SK-N-SH (cell line): ENCODE results near the gene UFC1. TPM values are rescaled to one million over a fixed set of nuclear protein-coding genes. Genes with fewer than 3 reads are reported as not detected.

Experiments used
- CTCF ChIP-seq: fragments of 200-600 bp; sonication (generic); IDR thresholded peaks from 2 replicates; pipeline ENCODE4 v1.6.1; 2017; ENCODE audit warnings: antibody characterized with exemption, mild to moderate bottlenecking, moderate library complexity
- ELF1 ChIP-seq: IDR thresholded peaks from 2 replicates; pipeline ENCODE4 v1.4.0; 2012
- EP300 ChIP-seq, 2 experiments: IDR thresholded peaks; 2 replicates each; pipeline versions ENCODE4 v1.4.0 to v1.6.1; 2012; ENCODE audit warnings: borderline replicate concordance in 1 of 2, low read depth in 1 of 2, low read length in 1 of 2
- EZH2phosphoT487 ChIP-seq: fragments of 200-600 bp; sonication (generic); IDR thresholded peaks from 2 replicates; pipeline ENCODE4 v1.6.1; 2017; ENCODE audit warnings: low read depth, mixed run types, mild to moderate bottlenecking, antibody characterized with exemption, moderate library complexity, borderline replicate concordance
- FOXJ3 ChIP-seq: sonication (generic); formaldehyde crosslinking; IDR thresholded peaks from 2 replicates; pipeline ENCODE4 v1.5.1; 2020; ENCODE audit warnings: mild to moderate bottlenecking, missing genetic modification reagents
- FOXM1 ChIP-seq: IDR thresholded peaks from 2 replicates; pipeline ENCODE4 v1.4.0; 2012; ENCODE audit warnings: low read depth, mild to moderate bottlenecking
- GATA2 ChIP-seq: sonication (generic); formaldehyde crosslinking; IDR thresholded peaks from 2 replicates; pipeline ENCODE4 v1.5.0; 2020; ENCODE audit warnings: mild to moderate bottlenecking, missing genetic modification reagents
- IRF3 ChIP-seq: fragments of 150-350 bp; IDR thresholded peaks from 2 replicates; pipeline ENCODE4 v1.6.1; 2016; ENCODE audit warnings: mild to moderate bottlenecking, low read depth, low read length
- MEF2A ChIP-seq: IDR thresholded peaks from 2 replicates; pipeline ENCODE4 v1.4.0; 2012; ENCODE audit warnings: low read depth, borderline replicate concordance
- MXI1 ChIP-seq: IDR thresholded peaks from 2 replicates; pipeline ENCODE4 v1.6.1; 2012; ENCODE audit warnings: mild to moderate bottlenecking, low read depth, low read length, improper control_type of control experiment
- NFIC ChIP-seq: IDR thresholded peaks from 2 replicates; pipeline ENCODE4 v1.4.0; 2012; ENCODE audit warnings: borderline replicate concordance
- NRF1 ChIP-seq: IDR thresholded peaks from 2 replicates; pipeline ENCODE4 v1.6.1; 2012; ENCODE audit warnings: low read depth, mild to moderate bottlenecking, low read length
- PBX3 ChIP-seq: IDR thresholded peaks from 2 replicates; pipeline ENCODE4; 2012
- RCOR1 ChIP-seq: fragments of 150-350 bp; IDR thresholded peaks from 2 replicates; pipeline ENCODE4 v1.6.1; 2017; ENCODE audit warnings: antibody characterized with exemption, low read length
- REST ChIP-seq: IDR thresholded peaks from 2 replicates; pipeline ENCODE4 v1.6.1; 2012; ENCODE audit warnings: mild to moderate bottlenecking, low read depth, low read length, moderate library complexity
- RFX5 ChIP-seq: IDR thresholded peaks from 2 replicates; pipeline ENCODE4 v1.6.1; 2012; ENCODE audit warnings: mild to moderate bottlenecking, improper control_type of control experiment, low read length
- RXRA ChIP-seq: IDR thresholded peaks from 2 replicates; pipeline ENCODE4 v1.4.0; 2012; ENCODE audit warnings: low read depth, mild to moderate bottlenecking, borderline replicate concordance
- SIN3A ChIP-seq: IDR thresholded peaks from 2 replicates; pipeline ENCODE4 v1.6.1; 2012; ENCODE audit warnings: low read depth, mild to moderate bottlenecking, low read length, moderate library complexity, borderline replicate concordance
- TCF12 ChIP-seq: IDR thresholded peaks from 2 replicates; pipeline ENCODE4 v1.4.0; 2012
- TEAD4 ChIP-seq: IDR thresholded peaks from 2 replicates; pipeline ENCODE4 v1.4.0; 2012; ENCODE audit warnings: mild to moderate bottlenecking, borderline replicate concordance; ENCODE audit not compliant: insufficient read depth
- ZBTB33 ChIP-seq: IDR thresholded peaks from 2 replicates; pipeline ENCODE4 v1.4.0; 2012; ENCODE audit warnings: low read depth, borderline replicate concordance
- polyA plus RNA-seq, 3 experiments: library from polyadenylated mRNA; depleted of rRNA; stranded (reverse); fragments of >200 nt; gene quantifications; 2 replicates each; pipeline ENCODE4 v1.2.3, GENCODE V29; 2012

The UFC1 gene
- polyA plus RNA-seq, 1 of the 3 experiments (the other 2 are of a cell fraction), result 150 TPM

- TF ChIP-seq ZBTB33, result no peak
- no peak for TF ChIP-seq NFIC
- TF ChIP-seq CTCF, result no peak
- peak; percentile 53 for TF ChIP-seq REST
- TF ChIP-seq ELF1, result 0 out of 2 replicates have a peak, but pooled peaks have one; percentile 7
- TF ChIP-seq RFX5, result no peak
- no peak for TF ChIP-seq FOXM1
- TF ChIP-seq GATA2 (CRISPR knock-in tag), result no peak; the same call in 1 of the 2 replicates
- no peak for TF ChIP-seq EP300 (IDR thresholded peaks at IDR 0.05; ENCODE audit: borderline replicate concordance in 1 of 2, low read depth in 1 of 2, low read length in 1 of 2)
- TF ChIP-seq PBX3, result no peak; the same call in 1 of the 2 replicates
- no peak for TF ChIP-seq TEAD4
- TF ChIP-seq RCOR1, result no peak
- no peak for TF ChIP-seq MEF2A
- TF ChIP-seq TCF12, result no peak
- TF ChIP-seq FOXJ3 (CRISPR knock-in tag), result no peak
- TF ChIP-seq NRF1, result peak; percentile 31
- no peak for TF ChIP-seq EZH2phosphoT487
- TF ChIP-seq SIN3A, result peak; percentile 53; the same call in 1 of the 2 replicates
- peak; percentile 81 for TF ChIP-seq MXI1
- no peak for TF ChIP-seq IRF3
- no peak for TF ChIP-seq RXRA
These were observed 35.8 kb upstream of the UFC1 start, which contains the start of the genes NIT1 and PFDN2 (continued) for GRCh38 chr1:161117759-161118581.
